ENCODE results near the gene DUS2. TPM values are rescaled to one million over a fixed set of nuclear protein-coding genes. Genes with fewer than 3 reads are reported as not detected.

DUS2 gene
- total RNA-seq, 2 experiments from 2014 or later = 34.2 to 35.1 TPM

- intact Hi-C loops (cut with micrococcal nuclease) = no loop called here
- peak; percentile 8 for ATAC-seq
- H3K4me3 Mint-ChIP-seq = peak overlapping the region; percentile 16
- H3K4me1 Mint-ChIP-seq (ENCODE audit: low read depth) = peaks cover 65% of the 10 kb centered on the region
- peaks cover 56% of the 10 kb centered on the region for H3K36me3 Mint-ChIP-seq (ENCODE audit: low read depth)
- H3K9me3 Mint-ChIP-seq = peaks cover 2% of the 10 kb centered on the region
- CTCF ChIA-PET = interaction anchor here (1.4 to 3.4 kb wide), 2 partner anchors 16 to 18 kb away, joined by 3 to 15 read pairs; no protein-coding TSS in a partner anchor
- POLR2A ChIA-PET = interaction anchor here (0.5 to 1.2 kb wide), 3 partner anchors 10 to 418 kb away, joined by 3 to 4 read pairs (median 4); no protein-coding TSS in a partner anchor
- no peak for TF ChIP-seq CTCF (IDR thresholded peaks at IDR 0.05)
- peak overlapping the region; percentile 99 for H3K27ac Mint-ChIP-seq
- H3K27me3 Mint-ChIP-seq = no peaks in the 10 kb centered on the region
- peak; percentile 75 for DNase-seq
Measured at GRCh38 chr16:68081861-68082628, 59.0 kb downstream of the DUS2 start.

GRCh38 chr16:68082629-68083238 is 59.6 kb downstream of the DUS2 start:
- Mint-ChIP-seq H3K4me1 (ENCODE audit: low read depth) (peaks cover 64% of the 10 kb centered on the region), H3K27ac (peak overlapping the region; percentile 99), H3K27me3 (no peaks in the 10 kb centered on the region), H3K9me3 (peaks cover 2% of the 10 kb centered on the region), H3K4me3 (no peak overlapping the region), H3K36me3 (ENCODE audit: low read depth) (peaks cover 51% of the 10 kb centered on the region)
- intact Hi-C loops (cut with micrococcal nuclease) = no loop called here
- CTCF ChIA-PET = interaction anchor here (0.8 to 3.4 kb wide), 4 partner anchors 17 to 147 kb away, joined by 3 to 15 read pairs (median 4); no protein-coding TSS in a partner anchor
- POLR2A ChIA-PET = interaction anchor here (0.5 to 3.5 kb wide), 4 partner anchors 8 to 419 kb away, joined by 3 to 34 read pairs (median 5); no protein-coding TSS in a partner anchor
- DNase-seq = no peak
- TF ChIP-seq CTCF (IDR thresholded peaks at IDR 0.05) = no peak
- no peak for ATAC-seq

GRCh38 chr16:68083239-68083781 is 60.2 kb downstream of the DUS2 start:
- Mint-ChIP-seq H3K4me1 (ENCODE audit: low read depth) (peaks cover 58% of the 10 kb centered on the region), H3K36me3 (ENCODE audit: low read depth) (peaks cover 46% of the 10 kb centered on the region), H3K9me3 (peaks cover 2% of the 10 kb centered on the region), H3K27me3 (no peaks in the 10 kb centered on the region), H3K4me3 (no peak overlapping the region), H3K27ac (peak overlapping the region; percentile 99)
- intact Hi-C loops (cut with micrococcal nuclease) = no loop called here
- POLR2A ChIA-PET = interaction anchor here (0.9 to 3.5 kb wide), 4 partner anchors 9 to 122 kb away, joined by 4 to 34 read pairs (median 11); no protein-coding TSS in a partner anchor
- DNase-seq = no peak
- TF ChIP-seq CTCF (IDR thresholded peaks at IDR 0.05) = no peak
- no peak for ATAC-seq
- CTCF ChIA-PET = interaction anchor here (0.8 to 3.4 kb wide), 6 partner anchors 15 to 200 kb away, joined by 3 to 15 read pairs (median 5); no protein-coding TSS in a partner anchor

- ChIA-PET CTCF (interaction anchor here (0.9 to 3.4 kb wide), 14 partner anchors 8 to 201 kb away, joined by 3 to 18 read pairs (median 6); no protein-coding TSS in a partner anchor), POLR2A (interaction anchor here (0.8 to 3.5 kb wide), 14 partner anchors 9 to 277 kb away, joined by 3 to 34 read pairs (median 6); partner anchors contain the start of genes DDX28, DPEP2, DUS2 and PSMB10)
- DNase-seq (no peak), ATAC-seq (no peak)
- H3K27ac Mint-ChIP-seq = peak overlapping the region; percentile 99
- peaks cover 2% of the 10 kb centered on the region for H3K9me3 Mint-ChIP-seq
- no peak for TF ChIP-seq CTCF (IDR thresholded peaks at IDR 0.05)
- H3K36me3 Mint-ChIP-seq (ENCODE audit: low read depth) = peaks cover 41% of the 10 kb centered on the region
- peak overlapping the region; percentile 88 for H3K4me3 Mint-ChIP-seq
- intact Hi-C loops (cut with micrococcal nuclease) = no loop called here
- peaks cover 54% of the 10 kb centered on the region for H3K4me1 Mint-ChIP-seq (ENCODE audit: low read depth)
- no peaks in the 10 kb centered on the region for H3K27me3 Mint-ChIP-seq
Measured at GRCh38 chr16:68083861-68084503, 60.9 kb downstream of the DUS2 start.

Data from activated CD8-positive, alpha-beta T cell treated with anti-CD3 and anti-CD28 coated beads for 36 hours (primary cell).